ENCODE data around the gene CUL4A.

DNA sequence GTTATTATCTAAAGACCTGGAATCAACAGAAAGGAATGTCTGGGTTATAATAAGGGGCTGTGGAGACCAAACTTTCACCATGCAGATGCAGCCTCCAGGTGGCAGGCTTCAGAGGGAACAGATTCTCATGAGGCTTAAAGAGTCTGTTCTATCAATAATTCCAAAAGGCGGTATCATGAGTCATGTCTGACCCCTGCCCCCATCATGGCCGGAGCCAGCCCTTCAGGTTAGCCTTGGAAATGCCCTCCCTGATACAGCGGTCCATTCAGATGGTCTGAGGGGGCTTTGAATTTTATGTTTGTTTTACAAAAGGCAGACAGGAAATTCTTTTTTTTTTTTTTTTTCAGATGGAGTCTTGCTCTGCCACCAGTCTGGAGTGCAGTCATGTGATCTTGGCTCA, 66.0 kb downstream of the CUL4A start:
- TF ChIP-seq PTBP1 (IDR thresholded peaks at IDR 0.05; ENCODE audit: low read depth, low read length) (no peak), RNF2 (IDR thresholded peaks at IDR 0.05) (no peak), NFE2L1 (tag; IDR thresholded peaks at IDR 0.05; ENCODE audit: borderline replicate concordance, low read depth) (no peak), PHF20 (IDR thresholded peaks at IDR 0.05; ENCODE audit: partially characterized antibody) (no peak), ATF7 (IDR thresholded peaks at IDR 0.05) (no peak), ZNF143 (CRISPR knock-in tag; IDR thresholded peaks at IDR 0.05) (no peak), MXI1 (IDR thresholded peaks at IDR 0.05; ENCODE audit: low read depth, low read length) (no peak), POLR2A (conservative IDR thresholded peaks at IDR 0.05) (no peak)
- TF ChIP-seq, protein P1, sequence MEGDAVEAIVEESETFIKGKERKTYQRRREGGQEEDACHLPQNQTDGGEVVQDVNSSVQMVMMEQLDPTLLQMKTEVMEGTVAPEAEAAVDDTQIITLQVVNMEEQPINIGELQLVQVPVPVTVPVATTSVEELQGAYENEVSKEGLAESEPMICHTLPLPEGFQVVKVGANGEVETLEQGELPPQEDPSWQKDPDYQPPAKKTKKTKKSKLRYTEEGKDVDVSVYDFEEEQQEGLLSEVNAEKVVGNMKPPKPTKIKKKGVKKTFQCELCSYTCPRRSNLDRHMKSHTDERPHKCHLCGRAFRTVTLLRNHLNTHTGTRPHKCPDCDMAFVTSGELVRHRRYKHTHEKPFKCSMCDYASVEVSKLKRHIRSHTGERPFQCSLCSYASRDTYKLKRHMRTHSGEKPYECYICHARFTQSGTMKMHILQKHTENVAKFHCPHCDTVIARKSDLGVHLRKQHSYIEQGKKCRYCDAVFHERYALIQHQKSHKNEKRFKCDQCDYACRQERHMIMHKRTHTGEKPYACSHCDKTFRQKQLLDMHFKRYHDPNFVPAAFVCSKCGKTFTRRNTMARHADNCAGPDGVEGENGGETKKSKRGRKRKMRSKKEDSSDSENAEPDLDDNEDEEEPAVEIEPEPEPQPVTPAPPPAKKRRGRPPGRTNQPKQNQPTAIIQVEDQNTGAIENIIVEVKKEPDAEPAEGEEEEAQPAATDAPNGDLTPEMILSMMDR (IDR thresholded peaks at IDR 0.05 in 2 of 3, conservative IDR thresholded peaks at IDR 0.05 in 1 of 3; ENCODE audit: insufficient read depth in 2 of 3, low read depth in 1 of 3, low read length in 3 of 3), result peak; percentile 52 to 57 (median 54); a peak in 5 of 6 replicates
- TF ChIP-seq, protein P2, sequence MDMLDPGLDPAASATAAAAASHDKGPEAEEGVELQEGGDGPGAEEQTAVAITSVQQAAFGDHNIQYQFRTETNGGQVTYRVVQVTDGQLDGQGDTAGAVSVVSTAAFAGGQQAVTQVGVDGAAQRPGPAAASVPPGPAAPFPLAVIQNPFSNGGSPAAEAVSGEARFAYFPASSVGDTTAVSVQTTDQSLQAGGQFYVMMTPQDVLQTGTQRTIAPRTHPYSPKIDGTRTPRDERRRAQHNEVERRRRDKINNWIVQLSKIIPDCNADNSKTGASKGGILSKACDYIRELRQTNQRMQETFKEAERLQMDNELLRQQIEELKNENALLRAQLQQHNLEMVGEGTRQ (CRISPR knock-in tag; IDR thresholded peaks at IDR 0.05), result no peak
- TF ChIP-seq, protein P3, sequence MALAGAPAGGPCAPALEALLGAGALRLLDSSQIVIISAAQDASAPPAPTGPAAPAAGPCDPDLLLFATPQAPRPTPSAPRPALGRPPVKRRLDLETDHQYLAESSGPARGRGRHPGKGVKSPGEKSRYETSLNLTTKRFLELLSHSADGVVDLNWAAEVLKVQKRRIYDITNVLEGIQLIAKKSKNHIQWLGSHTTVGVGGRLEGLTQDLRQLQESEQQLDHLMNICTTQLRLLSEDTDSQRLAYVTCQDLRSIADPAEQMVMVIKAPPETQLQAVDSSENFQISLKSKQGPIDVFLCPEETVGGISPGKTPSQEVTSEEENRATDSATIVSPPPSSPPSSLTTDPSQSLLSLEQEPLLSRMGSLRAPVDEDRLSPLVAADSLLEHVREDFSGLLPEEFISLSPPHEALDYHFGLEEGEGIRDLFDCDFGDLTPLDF (CRISPR knock-in tag; IDR thresholded peaks at IDR 0.05), result no peak
- TF ChIP-seq, protein P4, sequence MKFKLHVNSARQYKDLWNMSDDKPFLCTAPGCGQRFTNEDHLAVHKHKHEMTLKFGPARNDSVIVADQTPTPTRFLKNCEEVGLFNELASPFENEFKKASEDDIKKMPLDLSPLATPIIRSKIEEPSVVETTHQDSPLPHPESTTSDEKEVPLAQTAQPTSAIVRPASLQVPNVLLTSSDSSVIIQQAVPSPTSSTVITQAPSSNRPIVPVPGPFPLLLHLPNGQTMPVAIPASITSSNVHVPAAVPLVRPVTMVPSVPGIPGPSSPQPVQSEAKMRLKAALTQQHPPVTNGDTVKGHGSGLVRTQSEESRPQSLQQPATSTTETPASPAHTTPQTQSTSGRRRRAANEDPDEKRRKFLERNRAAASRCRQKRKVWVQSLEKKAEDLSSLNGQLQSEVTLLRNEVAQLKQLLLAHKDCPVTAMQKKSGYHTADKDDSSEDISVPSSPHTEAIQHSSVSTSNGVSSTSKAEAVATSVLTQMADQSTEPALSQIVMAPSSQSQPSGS (CRISPR knock-in tag; IDR thresholded peaks at IDR 0.05), result no peak
- TF ChIP-seq, protein P5, sequence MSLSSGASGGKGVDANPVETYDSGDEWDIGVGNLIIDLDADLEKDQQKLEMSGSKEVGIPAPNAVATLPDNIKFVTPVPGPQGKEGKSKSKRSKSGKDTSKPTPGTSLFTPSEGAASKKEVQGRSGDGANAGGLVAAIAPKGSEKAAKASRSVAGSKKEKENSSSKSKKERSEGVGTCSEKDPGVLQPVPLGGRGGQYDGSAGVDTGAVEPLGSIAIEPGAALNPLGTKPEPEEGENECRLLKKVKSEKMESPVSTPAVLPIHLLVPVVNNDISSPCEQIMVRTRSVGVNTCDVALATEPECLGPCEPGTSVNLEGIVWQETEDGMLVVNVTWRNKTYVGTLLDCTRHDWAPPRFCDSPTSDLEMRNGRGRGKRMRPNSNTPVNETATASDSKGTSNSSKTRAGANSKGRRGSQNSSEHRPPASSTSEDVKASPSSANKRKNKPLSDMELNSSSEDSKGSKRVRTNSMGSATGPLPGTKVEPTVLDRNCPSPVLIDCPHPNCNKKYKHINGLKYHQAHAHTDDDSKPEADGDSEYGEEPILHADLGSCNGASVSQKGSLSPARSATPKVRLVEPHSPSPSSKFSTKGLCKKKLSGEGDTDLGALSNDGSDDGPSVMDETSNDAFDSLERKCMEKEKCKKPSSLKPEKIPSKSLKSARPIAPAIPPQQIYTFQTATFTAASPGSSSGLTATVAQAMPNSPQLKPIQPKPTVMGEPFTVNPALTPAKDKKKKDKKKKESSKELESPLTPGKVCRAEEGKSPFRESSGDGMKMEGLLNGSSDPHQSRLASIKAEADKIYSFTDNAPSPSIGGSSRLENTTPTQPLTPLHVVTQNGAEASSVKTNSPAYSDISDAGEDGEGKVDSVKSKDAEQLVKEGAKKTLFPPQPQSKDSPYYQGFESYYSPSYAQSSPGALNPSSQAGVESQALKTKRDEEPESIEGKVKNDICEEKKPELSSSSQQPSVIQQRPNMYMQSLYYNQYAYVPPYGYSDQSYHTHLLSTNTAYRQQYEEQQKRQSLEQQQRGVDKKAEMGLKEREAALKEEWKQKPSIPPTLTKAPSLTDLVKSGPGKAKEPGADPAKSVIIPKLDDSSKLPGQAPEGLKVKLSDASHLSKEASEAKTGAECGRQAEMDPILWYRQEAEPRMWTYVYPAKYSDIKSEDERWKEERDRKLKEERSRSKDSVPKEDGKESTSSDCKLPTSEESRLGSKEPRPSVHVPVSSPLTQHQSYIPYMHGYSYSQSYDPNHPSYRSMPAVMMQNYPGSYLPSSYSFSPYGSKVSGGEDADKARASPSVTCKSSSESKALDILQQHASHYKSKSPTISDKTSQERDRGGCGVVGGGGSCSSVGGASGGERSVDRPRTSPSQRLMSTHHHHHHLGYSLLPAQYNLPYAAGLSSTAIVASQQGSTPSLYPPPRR (CRISPR knock-in tag; IDR thresholded peaks at IDR 0.05; ENCODE audit: borderline replicate concordance), result no peak

Measured in K562 (cell line).